SK-N-SH (cell line): ENCODE data around the gene TOMM40. TPM values are rescaled to one million over a fixed set of nuclear protein-coding genes. Genes with fewer than 3 reads are reported as not detected.

Source experiments
- CTCF ChIA-PET: fragments of 300-600, 350-600 bp; formaldehyde crosslinking; extraction: SDS; loops from one replicate; lab custom pipeline; 2021; lab: Yijun Ruan, JAX
- POLR2A ChIA-PET: fragments of 350-600 bp; sonication (Branson Sonifier 250); formaldehyde crosslinking; extraction: SDS; loops from one replicate; lab custom pipeline; 2020; ENCODE audit warnings: antibody characterized with exemption, inconsistent platforms; lab: Yijun Ruan, JAX
- DNase-seq: peaks from one replicate; pipeline ENCODE4 v3.0.0; 2012
- H2AFZ ChIP-seq: fragments of 200-600 bp; sonication (generic); 2 replicates; pipeline ENCODE4 v1.8.1; 2016; ENCODE audit warnings: antibody characterized with exemption, mild to moderate bottlenecking, low read depth
- H3F3A ChIP-seq: fragments of 200-600 bp; sonication (generic); replicated peaks from 2 replicates; pipeline ENCODE3; 2016; ENCODE audit warnings: antibody characterized with exemption, mild to moderate bottlenecking; ENCODE audit not compliant: insufficient read depth
- H3K27ac ChIP-seq, 2 experiments: fragments of 200-500 bp in 1 of 2; fragments of 200-600 bp in 1 of 2; sonication (Bioruptor generic) in 1 of 2; sonication (generic), shearing (Covaris generic) in 1 of 2; 2 replicates each; pipeline versions ENCODE4 v1.5.1 to v1.6.1; 2014 to 2016; ENCODE audit warnings: low read depth in 2 of 2, inconsistent platforms in 1 of 2, low read length in 1 of 2, mild to moderate bottlenecking in 1 of 2, mixed read lengths in 1 of 2
- H3K27me3 ChIP-seq: fragments of 200-600 bp; sonication (generic), shearing (Covaris generic); 2 replicates; pipeline ENCODE4 v1.6.1; 2016; ENCODE audit warnings: mixed run types; ENCODE audit not compliant: insufficient read depth
- H3K36me3 ChIP-seq, 2 experiments: fragments of 200-500 bp in 1 of 2; fragments of 200-600 bp in 1 of 2; sonication (Bioruptor generic) in 1 of 2; sonication (generic) in 1 of 2; replicated peaks in 1 of 2; 2 replicates each; pipeline versions ENCODE3 to v1.5.1; 2014 to 2016; ENCODE audit warnings: low read length in 1 of 2, mild to moderate bottlenecking in 1 of 2; ENCODE audit not compliant: insufficient read depth in 2 of 2, control insufficient read depth in 1 of 2
- H3K4me1 ChIP-seq, 2 experiments: fragments of 200-500 bp in 1 of 2; fragments of 200-600 bp in 1 of 2; sonication (Bioruptor generic) in 1 of 2; sonication (generic), shearing (Covaris generic) in 1 of 2; 2 replicates each; pipeline versions ENCODE4 v1.5.1 to v1.6.1; 2014 to 2016; ENCODE audit warnings: low read depth in 1 of 2, low read length in 1 of 2, mixed run types in 1 of 2; ENCODE audit not compliant: insufficient read depth in 2 of 2, control insufficient read depth in 1 of 2
- H3K4me2 ChIP-seq: fragments of 200-600 bp; sonication (generic), shearing (Covaris generic); 2 replicates; pipeline ENCODE4 v1.6.1; 2017; ENCODE audit warnings: mixed run types
- H3K4me3 ChIP-seq, 2 experiments: fragments of 200-500 bp in 1 of 2; fragments of 200-600 bp in 1 of 2; sonication (Bioruptor generic) in 1 of 2; sonication (generic), shearing (Covaris generic) in 1 of 2; 2 replicates each; pipeline versions ENCODE4 v1.5.1 to v1.8.1; 2014 to 2016; ENCODE audit warnings: low read depth in 2 of 2, inconsistent platforms in 1 of 2, low read length in 1 of 2, mild to moderate bottlenecking in 1 of 2, mixed read lengths in 1 of 2, moderate library complexity in 1 of 2
- H3K79me2 ChIP-seq: fragments of 200-600 bp; sonication (generic); 2 replicates; pipeline ENCODE4 v1.8.1; 2017; ENCODE audit warnings: mild to moderate bottlenecking; ENCODE audit not compliant: insufficient read depth
- H3K9ac ChIP-seq: fragments of 200-600 bp; sonication (generic); 2 replicates; pipeline ENCODE4 v1.6.1; 2017; ENCODE audit warnings: mixed run types
- H3K9me2 ChIP-seq: fragments of 200-600 bp; sonication (generic); 2 replicates; pipeline ENCODE4 v1.6.1; 2017; ENCODE audit warnings: mixed run types
- H3K9me3 ChIP-seq: fragments of 200-600 bp; sonication (generic); 2 replicates; pipeline ENCODE4 v1.6.1; 2017; ENCODE audit warnings: mixed run types, mild to moderate bottlenecking, moderate library complexity
- H4K20me1 ChIP-seq: fragments of 200-600 bp; sonication (generic); 2 replicates; pipeline ENCODE4 v1.6.1; 2017; ENCODE audit warnings: mild to moderate bottlenecking, mixed run types; ENCODE audit not compliant: insufficient read depth
- CTCF ChIP-seq: fragments of 200-600 bp; sonication (generic); IDR thresholded peaks from 2 replicates; pipeline ENCODE4 v1.6.1; 2017; ENCODE audit warnings: antibody characterized with exemption, mild to moderate bottlenecking, moderate library complexity
- FOXJ3 ChIP-seq: sonication (generic); formaldehyde crosslinking; IDR thresholded peaks from 2 replicates; pipeline ENCODE4 v1.5.1; 2020; ENCODE audit warnings: mild to moderate bottlenecking, missing genetic modification reagents
- FOXM1 ChIP-seq: IDR thresholded peaks from 2 replicates; pipeline ENCODE4 v1.4.0; 2012; ENCODE audit warnings: low read depth, mild to moderate bottlenecking
- GABPA ChIP-seq: IDR thresholded peaks from 2 replicates; pipeline ENCODE4 v1.4.0; 2012; ENCODE audit warnings: low read depth, mild to moderate bottlenecking
- MAX ChIP-seq: IDR thresholded peaks from 2 replicates; pipeline ENCODE4 v1.4.0; 2012; ENCODE audit warnings: low read depth
- MXI1 ChIP-seq: IDR thresholded peaks from 2 replicates; pipeline ENCODE4 v1.6.1; 2012; ENCODE audit warnings: mild to moderate bottlenecking, low read depth, low read length, improper control_type of control experiment
- NRF1 ChIP-seq: IDR thresholded peaks from 2 replicates; pipeline ENCODE4 v1.6.1; 2012; ENCODE audit warnings: low read depth, mild to moderate bottlenecking, low read length
- REST ChIP-seq: IDR thresholded peaks from 2 replicates; pipeline ENCODE4 v1.6.1; 2012; ENCODE audit warnings: mild to moderate bottlenecking, low read depth, low read length, moderate library complexity
- RXRA ChIP-seq: IDR thresholded peaks from 2 replicates; pipeline ENCODE4 v1.4.0; 2012; ENCODE audit warnings: low read depth, mild to moderate bottlenecking, borderline replicate concordance
- SMC3 ChIP-seq: IDR thresholded peaks from 2 replicates; pipeline ENCODE4 v1.6.1; 2012; ENCODE audit warnings: low read depth, low read length, improper control_type of control experiment
- TAF1 ChIP-seq: IDR thresholded peaks from 2 replicates; pipeline ENCODE4 v1.6.1; 2012; ENCODE audit warnings: low read depth, mild to moderate bottlenecking, low read length, moderate library complexity, borderline replicate concordance
- TCF12 ChIP-seq: IDR thresholded peaks from 2 replicates; pipeline ENCODE4 v1.4.0; 2012
- TEAD4 ChIP-seq: IDR thresholded peaks from 2 replicates; pipeline ENCODE4 v1.4.0; 2012; ENCODE audit warnings: mild to moderate bottlenecking, borderline replicate concordance; ENCODE audit not compliant: insufficient read depth
- USF1 ChIP-seq: IDR thresholded peaks from 2 replicates; pipeline ENCODE4 v1.4.0; 2012; ENCODE audit warnings: low read depth, borderline replicate concordance
- YY1 ChIP-seq: IDR thresholded peaks from 2 replicates; pipeline ENCODE4 v1.4.0; 2012; ENCODE audit warnings: low read depth, mild to moderate bottlenecking
- ZBTB33 ChIP-seq: IDR thresholded peaks from 2 replicates; pipeline ENCODE4 v1.4.0; 2012; ENCODE audit warnings: low read depth, borderline replicate concordance
- WGBS: methylation state at CpG from one replicate; pipeline ENCODE4 v1.1.6; 2017; ENCODE audit warnings: low lambda C conversion rate; 5-methylcytosine and 5-hydroxymethylcytosine counted together
- polyA plus RNA-seq, 3 experiments: library from polyadenylated mRNA; depleted of rRNA; stranded (reverse); fragments of >200 nt; gene quantifications; 2 replicates each; pipeline ENCODE4 v1.2.3, GENCODE V29; 2012

Gene TOMM40
- polyA plus RNA-seq, 1 of the 3 experiments (the other 2 are of a cell fraction) = 78.9 TPM

GRCh38 chr19:44856421-44857083 lies 34.5 kb upstream of the TOMM40 start:
- Histone ChIP-seq H3K36me3 (peaks cover 0 to 21% of the 10 kb centered on the region in 2 experiments), H3K4me2 (no peak overlapping the region)
- CTCF ChIA-PET = interaction anchor here (1.5 to 1.6 kb wide), 2 partner anchors 10 to 132 kb away, joined by 4 read pairs; no protein-coding TSS in a partner anchor

GRCh38 chr19:44857837-44858236 lies 33.2 kb upstream of the TOMM40 start:
- H4K20me1 ChIP-seq = peaks cover 57% of the 10 kb centered on the region
- H3K9ac ChIP-seq = no peak overlapping the region
- CTCF ChIA-PET = interaction anchor here (0.7 to 1.5 kb wide), 3 partner anchors 10 to 169 kb away, joined by 3 to 4 read pairs (median 3); no protein-coding TSS in a partner anchor
- no peak overlapping the region for H2AFZ ChIP-seq
- POLR2A ChIA-PET = no interaction called here
- H3K4me1 ChIP-seq = no peaks in the 10 kb centered on the region
- no peaks in the 10 kb centered on the region for H3K27me3 ChIP-seq
- peaks cover 0 to 21% of the 10 kb centered on the region in 2 experiments for H3K36me3 ChIP-seq
- 96% methylated on average over 4 of the region's 4 CpGs for WGBS
- H3K4me2 ChIP-seq = no peak overlapping the region
- no peaks in the 10 kb centered on the region for H3K9me2 ChIP-seq
- H3K27ac ChIP-seq = no peak overlapping the region
- DNase-seq = no peak
- peaks cover 94% of the 10 kb centered on the region for H3K79me2 ChIP-seq
- no peaks in the 10 kb centered on the region for H3K9me3 ChIP-seq
- no peak overlapping the region for H3K4me3 ChIP-seq
- H3F3A ChIP-seq = peaks cover 4% of the 10 kb centered on the region
- TF ChIP-seq TAF1 (no peak), MAX (no peak), FOXM1 (no peak), ZBTB33 (no peak), REST (no peak), MXI1 (no peak), FOXJ3 (CRISPR knock-in tag) (no peak), NRF1 (no peak)

More at GRCh38 chr19:44856421-44857083, 34.5 kb upstream of the TOMM40 start:
- no peak for TF ChIP-seq TCF12
- no peak for TF ChIP-seq CTCF
- TF ChIP-seq GABPA = no peak
- no peak for TF ChIP-seq MXI1
- TF ChIP-seq RXRA = no peak
- no peak for TF ChIP-seq SMC3
- no peak for TF ChIP-seq USF1
- no peak for TF ChIP-seq TAF1
- no peak for TF ChIP-seq YY1
- no peak for TF ChIP-seq TEAD4
- Histone ChIP-seq H3K4me3 (no peak overlapping the region), H2AFZ (no peak overlapping the region), H3K9me2 (no peaks in the 10 kb centered on the region), H3K27me3 (no peaks in the 10 kb centered on the region), H3K27ac (no peak overlapping the region), H3K79me2 (peaks cover 97% of the 10 kb centered on the region), H3K4me1 (no peaks in the 10 kb centered on the region), H4K20me1 (peaks cover 67% of the 10 kb centered on the region), H3F3A (peaks cover 4% of the 10 kb centered on the region), H3K9ac (no peak overlapping the region), H3K9me3 (no peaks in the 10 kb centered on the region)
- POLR2A ChIA-PET = no interaction called here
- DNase-seq = no peak
- 86% methylated on average over 10 of the region's 10 CpGs for WGBS
